Panc1 (cell line): ENCODE results near the gene MTUS2. TPM values are rescaled to one million over a fixed set of nuclear protein-coding genes. Genes with fewer than 3 reads are reported as not detected.

Experiments used
- ATAC-seq: fragments of 200-7000 bp; cut with Tn5 transposase; 2 replicates; pipeline ENCODE4 v1.9.1; 2020; ENCODE audit warnings: mild to moderate bottlenecking, moderate library complexity
- BruUV-seq: library from RNA; stranded (reverse); fragments of 400-500 nt; replicated peaks from 2 replicates; lab custom pipeline; 2021; lab: Mats Ljungman, UMichigan
- CTCF ChIA-PET: fragments of 300-600 bp; sonication (Branson Sonifier 250); formaldehyde crosslinking; loops from one replicate; lab custom pipeline; 2022; ENCODE audit warnings: antibody characterized with exemption; lab: Charles Lee
- POLR2A ChIA-PET: fragments of 300-600 bp; sonication (Branson Sonifier 250); formaldehyde crosslinking; loops from one replicate; lab custom pipeline; 2022; ENCODE audit warnings: antibody characterized with exemption; lab: Charles Lee
- DNase-seq: peaks from one replicate; pipeline ENCODE4 v3.0.0-alpha.2; 2010; ENCODE audit warnings: low read depth, low spot score
- H3K27ac ChIP-seq: 2 replicates; pipeline ENCODE4 v1.5.1; 2011; ENCODE audit warnings: mild to moderate bottlenecking, low read length, inconsistent platforms
- H3K27me3 ChIP-seq: fragments of 200-500 bp; sonication (Bioruptor generic); 2 replicates; pipeline ENCODE4 v1.6.0; 2014; ENCODE audit warnings: low read length, inconsistent platforms; ENCODE audit not compliant: control insufficient read depth, insufficient read depth
- H3K36me3 ChIP-seq: fragments of 200-500 bp; sonication (Bioruptor generic); 2 replicates; pipeline ENCODE4 v1.5.1; 2014; ENCODE audit warnings: inconsistent platforms, mild to moderate bottlenecking, low read length, moderate library complexity; ENCODE audit not compliant: control insufficient read depth, insufficient read depth
- H3K4me1 ChIP-seq: 2 replicates; pipeline ENCODE4 v1.5.1; 2011; ENCODE audit warnings: inconsistent platforms, mild to moderate bottlenecking, low read length, moderate library complexity; ENCODE audit not compliant: control insufficient read depth, insufficient read depth
- H3K4me3 ChIP-seq, 2 experiments: 2 replicates each; pipeline ENCODE4 v1.5.1; 2011 to 2012; ENCODE audit warnings: low read depth in 2 of 2, low read length in 2 of 2, mild to moderate bottlenecking in 2 of 2, inconsistent platforms in 1 of 2, moderate library complexity in 1 of 2
- H3K9me3 ChIP-seq: fragments of 200-500 bp; sonication (Bioruptor generic); 2 replicates; pipeline ENCODE4 v1.5.1; 2014; ENCODE audit warnings: low read depth, mild to moderate bottlenecking, inconsistent platforms, low read length, moderate library complexity; ENCODE audit not compliant: control insufficient read depth, insufficient read depth
- POLR2AphosphoS5 ChIP-seq: IDR thresholded peaks from 2 replicates; pipeline ENCODE4 v1.6.1; 2012; ENCODE audit warnings: mild to moderate bottlenecking, low read depth, low read length, moderate library complexity
- REST ChIP-seq, 2 experiments: IDR thresholded peaks; 2 replicates each; pipeline ENCODE4 v1.6.1; 2011 to 2012; ENCODE audit warnings: low read depth in 2 of 2, control low read depth in 1 of 2, low read length in 1 of 2, mild to moderate bottlenecking in 1 of 2, moderate library complexity in 1 of 2; ENCODE audit not compliant: insufficient read depth in 1 of 2
- SIN3A ChIP-seq: IDR thresholded peaks from 2 replicates; pipeline ENCODE4 v1.6.1; 2012; ENCODE audit warnings: low read depth, mild to moderate bottlenecking, low read length, moderate library complexity, borderline replicate concordance; ENCODE audit not compliant: insufficient read depth
- TCF7L2 ChIP-seq: IDR thresholded peaks from 2 replicates; pipeline ENCODE4 v1.6.1; 2011; ENCODE audit warnings: mild to moderate bottlenecking, low read depth, low read length, inconsistent platforms
- in situ Hi-C: cut with HindIII; loops from 2 replicates; pipeline ENCODE4 v1.10.0; 2016; ENCODE audit warnings: low sequenced_read_pairs, low pct_unique_long_range_greater_than_20kb
- intact Hi-C: fragments of 100-400 bp; cut with micrococcal nuclease; formaldehyde crosslinking; loops from one replicate; pipeline ENCODE4 v1.10.0; 2022; ENCODE audit not compliant: unreplicated experiment
- total RNA-seq: library from RNA; stranded (reverse); gene quantifications from one replicate; pipeline ENCODE4 v1.2.1, GENCODE V29; 2021; ENCODE audit not compliant: unreplicated experiment
- TF ChIP-seq, protein P1 (sequence below): fragments of 450-650 bp; IDR thresholded peaks from 2 replicates; pipeline ENCODE4 v1.5.1; 2017; ENCODE audit warnings: mild to moderate bottlenecking

Gene MTUS2
- total RNA-seq, 1 experiment from 2014 or later: 0.05 TPM

GRCh38 chr13:29180055-29180454, 359.9 kb downstream of the MTUS2 start:
- no TSS peak for BruUV-seq
- Histone ChIP-seq H3K36me3 (no peaks in the 10 kb centered on the region), H3K27me3 (no peaks in the 10 kb centered on the region)

DNA sequence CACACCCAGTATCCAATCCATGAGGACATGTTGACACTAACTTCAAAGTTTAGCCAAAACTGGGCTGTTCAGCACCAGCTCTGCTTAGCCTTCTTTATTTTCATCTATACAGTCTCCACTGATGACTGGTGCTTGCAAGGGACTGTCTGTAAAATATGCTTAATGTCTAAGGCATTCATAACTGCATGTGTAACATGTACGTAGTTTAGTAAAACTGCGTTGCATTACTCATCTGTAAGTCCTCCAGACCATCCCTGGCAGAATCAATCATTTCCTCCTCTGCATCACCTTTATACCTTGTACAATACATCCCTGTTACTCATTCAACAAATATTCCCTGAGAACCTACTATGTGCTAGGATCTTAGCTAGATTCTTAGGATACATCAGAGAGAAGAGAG, 362.1 kb downstream of the MTUS2 start:
- H3K27ac ChIP-seq: no peak overlapping the region
- ChIA-PET POLR2A (no interaction called here), CTCF (no interaction called here)
- no TSS peak for BruUV-seq
- H3K36me3 ChIP-seq: no peaks in the 10 kb centered on the region
- H3K4me3 ChIP-seq: no peak overlapping the region
- TF ChIP-seq, protein P1, sequence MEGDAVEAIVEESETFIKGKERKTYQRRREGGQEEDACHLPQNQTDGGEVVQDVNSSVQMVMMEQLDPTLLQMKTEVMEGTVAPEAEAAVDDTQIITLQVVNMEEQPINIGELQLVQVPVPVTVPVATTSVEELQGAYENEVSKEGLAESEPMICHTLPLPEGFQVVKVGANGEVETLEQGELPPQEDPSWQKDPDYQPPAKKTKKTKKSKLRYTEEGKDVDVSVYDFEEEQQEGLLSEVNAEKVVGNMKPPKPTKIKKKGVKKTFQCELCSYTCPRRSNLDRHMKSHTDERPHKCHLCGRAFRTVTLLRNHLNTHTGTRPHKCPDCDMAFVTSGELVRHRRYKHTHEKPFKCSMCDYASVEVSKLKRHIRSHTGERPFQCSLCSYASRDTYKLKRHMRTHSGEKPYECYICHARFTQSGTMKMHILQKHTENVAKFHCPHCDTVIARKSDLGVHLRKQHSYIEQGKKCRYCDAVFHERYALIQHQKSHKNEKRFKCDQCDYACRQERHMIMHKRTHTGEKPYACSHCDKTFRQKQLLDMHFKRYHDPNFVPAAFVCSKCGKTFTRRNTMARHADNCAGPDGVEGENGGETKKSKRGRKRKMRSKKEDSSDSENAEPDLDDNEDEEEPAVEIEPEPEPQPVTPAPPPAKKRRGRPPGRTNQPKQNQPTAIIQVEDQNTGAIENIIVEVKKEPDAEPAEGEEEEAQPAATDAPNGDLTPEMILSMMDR: no peak
- TF ChIP-seq TCF7L2 (no peak), SIN3A (no peak), POLR2AphosphoS5 (no peak), REST (IDR thresholded peaks at IDR 0.05; ENCODE audit: insufficient read depth in 1 of 2, low read depth in 2 of 2, low read length in 1 of 2) (no peak)
- DNase-seq (no peak), ATAC-seq (no peak)
- H3K4me1 ChIP-seq: no peaks in the 10 kb centered on the region
- no peaks in the 10 kb centered on the region for H3K27me3 ChIP-seq
- intact Hi-C loops: no loop called here
- H3K9me3 ChIP-seq: no peaks in the 10 kb centered on the region
- in situ Hi-C loops: no loop called here

More at GRCh38 chr13:29180055-29180454, 359.9 kb downstream of the MTUS2 start:
- TF ChIP-seq SIN3A (no peak), TCF7L2 (no peak), POLR2AphosphoS5 (no peak), REST (IDR thresholded peaks at IDR 0.05; ENCODE audit: insufficient read depth in 1 of 2, low read depth in 2 of 2, low read length in 1 of 2) (no peak)
- TF ChIP-seq, protein P1: no peak
- Histone ChIP-seq H3K4me1 (no peaks in the 10 kb centered on the region), H3K4me3 (no peak overlapping the region), H3K27ac (no peak overlapping the region), H3K9me3 (no peaks in the 10 kb centered on the region)
- DNase-seq (no peak), ATAC-seq (no peak)
- CTCF ChIA-PET: no interaction called here
- intact Hi-C loops (no loop called here), in situ Hi-C loops (no loop called here)
- POLR2A ChIA-PET: no interaction called here
